Measurements from ENCODE around the gene KCNQ5.

DNA sequence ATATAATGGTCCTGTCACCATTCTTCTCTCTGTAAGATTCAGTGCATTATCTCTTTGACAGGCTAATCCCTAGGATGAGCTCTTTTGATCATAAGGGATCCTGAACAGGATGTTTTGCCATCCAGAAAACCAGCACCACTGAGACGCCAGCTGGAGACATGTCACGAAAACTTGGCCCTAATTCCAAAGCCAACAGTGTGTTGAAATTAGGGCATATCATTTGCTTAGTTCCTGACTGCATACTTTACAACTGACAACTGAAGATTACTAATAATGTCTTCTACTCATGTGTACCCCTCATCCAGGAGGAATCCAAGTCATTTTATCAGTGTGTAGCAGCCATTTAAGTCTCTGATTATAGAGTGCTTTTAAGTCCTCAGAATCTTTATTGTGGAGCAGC, 243.6 kb downstream of the KCNQ5 start:
- TF ChIP-seq EZH2 (IDR thresholded peaks at IDR 0.05): no peak
- TF ChIP-seq POLR2AphosphoS5 (IDR thresholded peaks at IDR 0.05; ENCODE audit: borderline replicate concordance, low read depth, low read length): no peak
- TF ChIP-seq FOXP2 (optimal IDR thresholded peaks at IDR 0.05; ENCODE audit: control extremely low read depth, extremely low read length, insufficient read depth): no peak
